Activated CD4-positive, alpha-beta T cell treated with anti-CD3 and anti-CD28 coated beads for 1 hour (primary cell): ENCODE data around the gene MYPN.
"Not testable (repeated sequence)": the region's sequence is repeated elsewhere in the genome, so short reads cannot be mapped to it uniquely, and the experiment has no call there.

Source experiments
- DNase-seq: peaks from one replicate; pipeline ENCODE4 v3.0.0-alpha.2; 2020

MYPN gene

DNA sequence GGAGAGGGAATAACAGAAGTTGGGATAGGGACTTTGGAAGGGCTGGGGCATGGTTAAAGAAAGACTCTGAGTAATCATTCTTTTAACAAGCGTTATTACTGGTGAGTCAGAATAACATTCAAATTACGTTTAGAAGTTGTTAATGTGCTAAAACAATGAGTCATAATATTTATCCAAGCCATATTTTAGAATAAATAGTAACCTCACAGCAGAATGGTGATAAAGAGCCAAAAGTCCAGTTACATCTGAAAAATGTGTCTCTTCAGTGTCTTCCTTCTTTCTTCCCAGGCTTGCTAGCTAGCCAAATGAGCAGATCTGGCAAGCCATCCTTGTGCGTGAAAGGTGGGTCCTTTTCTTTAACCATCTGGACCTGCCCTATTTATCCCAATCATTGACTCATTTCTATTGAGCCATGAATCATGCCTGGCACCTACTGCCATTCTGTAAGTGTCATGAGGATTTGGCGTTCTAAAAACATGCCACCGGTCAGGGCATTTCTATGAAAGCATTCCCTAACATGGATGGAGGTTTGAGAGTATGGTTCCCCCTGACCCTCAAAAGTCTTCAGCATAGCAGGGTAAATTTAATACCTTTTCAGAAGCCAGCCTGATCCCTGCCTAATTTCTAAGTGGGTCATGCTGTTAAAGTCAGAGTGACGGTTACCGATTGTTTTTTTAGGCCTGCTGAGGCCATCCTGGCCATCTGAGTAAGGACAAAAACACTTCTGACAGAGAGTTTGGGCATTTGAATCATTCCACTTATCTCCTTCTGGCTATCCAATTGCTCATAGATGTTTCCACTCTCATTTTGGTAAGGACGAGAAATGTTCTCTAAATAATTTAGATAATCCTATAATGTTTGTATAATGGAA lies 26.9 kb downstream of the MYPN start:
- DNase-seq = no peak

DNA sequence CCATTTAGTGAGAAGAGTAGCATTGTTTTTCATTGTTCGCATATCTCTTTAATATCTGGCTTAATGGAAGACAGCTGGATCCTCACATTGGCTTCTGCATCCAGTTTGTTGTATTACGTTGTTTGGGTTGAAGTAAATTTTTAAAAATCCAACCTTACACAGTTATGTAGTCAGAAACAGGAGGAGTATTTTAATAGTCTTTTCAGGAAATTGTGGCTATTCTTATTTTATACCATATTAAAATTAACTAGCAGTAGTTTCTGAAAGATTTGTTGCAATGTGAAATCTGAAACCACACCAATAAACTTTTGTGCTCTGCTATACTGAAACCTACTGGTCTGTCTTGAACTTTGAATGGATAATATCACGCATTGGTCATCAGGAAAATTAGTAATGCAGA lies 27.9 kb downstream of the MYPN start:
- no peak for DNase-seq

DNA sequence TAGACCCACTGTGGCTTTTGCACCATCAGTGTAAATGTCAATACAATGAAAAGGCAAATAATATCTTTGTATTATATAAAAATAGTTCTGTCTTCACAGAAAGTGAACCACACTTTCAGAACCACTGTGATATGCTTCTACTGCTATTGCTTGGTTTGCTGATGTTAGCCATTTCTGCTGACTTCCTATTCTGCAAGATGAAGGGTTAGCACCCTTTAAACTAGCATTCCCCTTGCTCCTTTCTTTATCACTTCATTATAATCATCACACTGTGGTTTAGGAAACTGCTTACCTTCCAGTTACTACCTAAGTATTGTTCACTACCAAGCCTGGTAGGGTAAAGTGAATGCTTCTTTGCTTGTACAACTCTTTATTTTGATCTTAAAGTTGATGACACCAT lies 29.2 kb downstream of the MYPN start:
- DNase-seq = no peak

DNA sequence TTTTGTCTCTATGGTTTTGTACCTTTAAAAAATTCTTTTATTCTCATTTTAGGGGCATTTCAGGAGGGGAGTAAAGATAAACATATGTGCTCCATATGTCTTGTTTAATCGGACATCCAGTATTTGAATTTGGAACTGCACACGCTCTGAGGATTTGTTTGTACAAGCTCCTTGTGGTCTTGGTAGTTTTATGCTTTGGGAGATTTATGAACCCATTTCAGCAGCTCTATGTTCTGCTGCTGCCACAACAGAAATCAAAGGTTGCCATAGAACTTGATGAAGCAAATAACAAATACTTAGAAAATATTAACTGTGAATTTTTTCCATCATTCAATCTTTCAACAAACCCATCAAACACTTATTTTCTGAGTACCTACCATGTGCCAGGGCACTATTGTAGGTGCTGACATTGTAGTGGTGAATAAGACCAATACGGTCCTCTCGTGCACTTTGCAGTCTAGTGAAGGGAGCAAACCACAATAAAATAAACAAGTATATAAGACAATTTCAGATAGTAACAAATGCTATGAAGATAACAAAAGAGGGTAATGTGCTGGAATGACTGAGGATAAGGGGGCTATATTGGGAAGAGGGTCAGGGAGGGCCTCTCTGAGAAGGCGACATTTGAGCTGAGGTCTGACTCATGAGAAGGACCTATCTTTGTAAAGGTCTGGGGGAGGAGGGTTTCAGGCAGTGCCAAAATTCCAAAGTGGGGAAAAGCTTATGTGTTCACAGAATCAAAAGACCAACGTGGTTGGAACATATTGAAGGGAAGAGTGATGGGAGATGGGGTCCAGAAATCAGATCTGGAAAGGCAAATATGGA lies 30.4 kb downstream of the MYPN start:
- no peak for DNase-seq

DNA sequence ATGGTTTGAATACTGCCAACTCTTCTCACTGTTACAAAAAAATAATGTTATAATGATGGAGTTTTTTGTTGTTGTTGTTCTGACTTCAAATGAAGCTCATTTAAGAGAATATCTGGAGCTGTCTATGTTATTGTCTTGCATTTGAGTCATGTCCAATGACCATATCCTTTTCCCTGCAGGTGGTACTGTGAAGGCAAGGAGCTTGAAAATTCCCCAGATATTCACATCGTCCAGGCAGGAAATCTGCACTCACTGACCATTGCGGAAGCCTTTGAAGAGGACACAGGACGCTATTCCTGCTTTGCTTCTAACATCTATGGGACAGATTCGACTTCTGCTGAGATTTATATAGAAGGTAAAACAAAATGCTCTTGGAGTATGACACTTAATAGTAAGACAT lies 33.5 kb downstream of the MYPN start:
- DNase-seq = no peak

DNA sequence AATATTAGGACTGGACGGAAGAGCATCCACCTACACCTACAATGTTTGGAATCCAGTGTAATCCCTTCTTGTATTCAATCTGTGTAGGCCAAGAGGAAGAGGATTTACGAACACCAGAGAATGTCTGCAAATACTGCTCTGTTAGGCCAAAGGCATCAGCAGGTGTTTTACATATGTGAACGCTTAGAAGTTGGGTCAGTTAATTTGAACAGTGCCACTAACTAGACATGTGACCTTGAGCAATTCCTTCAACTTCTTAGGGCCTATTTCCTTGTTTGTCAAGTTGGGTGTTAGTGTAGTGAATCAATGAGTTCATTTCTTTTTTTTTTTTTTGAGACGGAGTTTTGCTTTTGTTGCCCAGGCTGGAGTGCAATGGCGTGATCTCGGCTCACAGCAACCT lies 35.4 kb downstream of the MYPN start:
- DNase-seq = no peak

DNA sequence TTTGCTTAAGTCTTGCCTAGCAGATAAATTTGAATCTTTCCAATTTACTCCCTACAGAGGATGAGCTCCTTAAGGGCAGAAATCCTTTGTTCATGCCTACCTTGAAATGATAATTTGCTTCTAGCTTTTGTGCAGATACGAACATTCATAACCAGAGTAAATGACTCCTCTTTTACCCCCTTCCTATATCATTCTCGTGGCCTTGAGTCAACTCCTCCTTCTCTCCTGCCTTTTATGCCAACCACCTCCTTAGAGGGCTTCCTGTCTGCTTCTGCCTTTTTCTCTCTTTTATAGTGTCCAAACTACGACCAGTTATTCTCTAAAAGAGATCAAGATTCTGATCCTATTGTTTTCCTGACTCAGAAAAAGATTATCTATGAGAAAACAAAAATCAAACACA lies 36.4 kb downstream of the MYPN start:
- no peak for DNase-seq

DNA sequence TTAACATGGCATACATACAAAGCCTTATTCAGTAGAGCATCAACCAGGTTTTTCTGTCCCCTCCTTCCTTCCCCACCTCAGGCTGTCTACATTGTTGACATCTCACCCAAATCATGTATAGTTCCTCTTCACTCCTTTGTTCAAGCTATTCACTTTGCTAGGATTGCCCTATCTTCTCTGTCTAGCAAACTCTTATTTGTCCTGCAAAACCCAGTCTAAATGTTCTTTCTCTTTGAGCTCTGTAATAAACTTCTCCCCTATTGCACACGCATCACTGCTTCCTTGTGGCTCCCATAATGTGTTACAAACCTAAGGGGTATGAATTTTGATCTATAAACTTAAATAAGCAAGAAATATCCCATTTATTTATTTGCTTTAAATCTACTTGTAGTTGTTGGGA lies 36.8 kb downstream of the MYPN start:
- DNase-seq = no peak

DNA sequence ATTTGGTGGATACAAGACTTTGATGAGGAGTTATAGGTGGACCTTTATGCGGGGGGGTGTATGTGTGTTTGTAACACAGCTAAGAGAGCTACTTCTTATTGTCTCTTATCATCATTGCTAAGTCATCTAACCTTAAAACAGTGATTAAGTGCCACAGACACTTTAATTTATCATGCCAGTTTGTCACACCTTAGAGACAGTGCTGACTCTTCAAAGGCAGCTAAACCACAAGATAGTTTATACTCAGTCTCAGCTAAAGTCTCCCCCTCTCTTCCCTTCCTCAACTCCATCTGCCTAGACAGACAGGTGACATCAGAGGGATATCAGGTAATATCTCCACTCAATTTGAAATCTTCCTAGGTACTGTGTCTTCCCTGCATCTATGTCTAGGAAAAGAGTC lies 42.2 kb downstream of the MYPN start:
- DNase-seq = no peak

DNA sequence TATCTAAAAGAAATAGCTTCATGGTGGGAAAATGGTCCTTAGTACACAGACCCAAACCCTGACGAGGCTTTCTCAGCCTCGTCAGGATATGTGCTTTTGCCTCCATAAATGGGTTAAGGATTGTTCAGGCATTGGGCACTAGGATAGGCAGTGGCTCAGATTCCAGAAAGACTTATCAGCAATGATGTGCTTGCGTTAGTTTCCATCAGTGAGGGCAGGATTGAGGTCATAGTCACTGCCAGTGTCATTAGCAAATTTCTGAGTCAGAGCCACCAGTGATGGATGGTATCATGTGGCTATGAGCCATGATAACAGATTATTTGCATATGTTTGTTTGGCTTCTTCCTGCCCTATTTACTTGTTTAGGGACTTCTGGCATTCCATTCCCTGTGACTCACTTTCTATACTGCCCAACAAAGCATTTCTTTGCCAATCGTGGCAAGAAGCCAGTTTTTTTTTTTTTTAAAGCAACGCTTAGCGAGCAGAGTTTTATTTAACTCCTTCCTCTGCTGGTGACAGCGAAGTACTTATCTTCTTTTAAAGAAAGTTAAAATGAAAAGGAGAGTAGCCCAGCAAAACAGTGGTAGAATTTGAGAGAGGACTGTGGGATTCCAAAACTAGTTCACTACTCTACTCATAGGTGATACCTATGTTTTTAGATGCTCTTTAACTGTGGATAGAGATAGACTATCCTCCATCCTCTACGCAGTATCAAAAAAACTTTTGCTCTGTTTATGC lies 44.4 kb downstream of the MYPN start:
- DNase-seq = no peak

DNA sequence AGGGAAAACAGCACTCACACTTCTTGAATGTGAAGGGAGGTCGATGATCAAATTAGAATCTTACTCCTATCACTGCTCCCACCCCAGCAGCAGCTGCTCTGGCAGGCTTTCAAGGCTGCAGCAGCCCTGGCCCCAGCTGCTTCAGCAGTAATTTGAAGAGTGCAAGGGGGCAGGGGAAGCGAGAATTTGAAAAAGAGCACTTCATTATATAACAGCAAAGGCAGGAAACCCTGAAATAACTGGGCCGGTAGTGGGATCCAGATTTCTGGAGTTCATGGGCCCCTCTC lies 44.9 kb downstream of the MYPN start:
- no peak for DNase-seq

DNA sequence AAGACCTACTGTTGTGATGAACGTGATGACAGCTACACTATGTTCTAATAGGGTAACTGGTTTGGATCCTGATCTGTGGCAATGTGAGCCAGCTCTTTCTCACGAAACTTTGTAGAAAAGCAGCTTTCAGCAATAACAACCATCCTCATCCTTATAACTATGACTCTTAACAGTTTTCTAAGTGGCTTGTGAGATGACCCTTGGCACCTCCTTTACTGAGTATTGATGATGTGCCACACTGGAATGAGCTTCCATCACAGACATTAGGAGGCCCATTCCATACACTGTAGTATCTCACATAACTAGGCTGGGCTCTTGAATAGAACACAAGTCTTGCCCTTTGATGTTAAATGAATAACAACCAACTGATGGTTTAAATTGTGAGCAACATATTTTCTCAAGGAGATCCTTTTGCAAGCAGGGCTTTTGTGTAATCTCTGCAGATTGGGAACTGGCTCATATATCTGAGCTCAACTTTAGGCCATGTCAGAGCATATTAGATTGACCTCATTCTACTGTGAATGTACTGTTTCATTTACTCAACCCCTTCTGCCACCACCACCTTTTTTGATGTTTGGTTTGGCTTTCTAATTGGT lies 46.4 kb downstream of the MYPN start:
- DNase-seq = no peak

DNA sequence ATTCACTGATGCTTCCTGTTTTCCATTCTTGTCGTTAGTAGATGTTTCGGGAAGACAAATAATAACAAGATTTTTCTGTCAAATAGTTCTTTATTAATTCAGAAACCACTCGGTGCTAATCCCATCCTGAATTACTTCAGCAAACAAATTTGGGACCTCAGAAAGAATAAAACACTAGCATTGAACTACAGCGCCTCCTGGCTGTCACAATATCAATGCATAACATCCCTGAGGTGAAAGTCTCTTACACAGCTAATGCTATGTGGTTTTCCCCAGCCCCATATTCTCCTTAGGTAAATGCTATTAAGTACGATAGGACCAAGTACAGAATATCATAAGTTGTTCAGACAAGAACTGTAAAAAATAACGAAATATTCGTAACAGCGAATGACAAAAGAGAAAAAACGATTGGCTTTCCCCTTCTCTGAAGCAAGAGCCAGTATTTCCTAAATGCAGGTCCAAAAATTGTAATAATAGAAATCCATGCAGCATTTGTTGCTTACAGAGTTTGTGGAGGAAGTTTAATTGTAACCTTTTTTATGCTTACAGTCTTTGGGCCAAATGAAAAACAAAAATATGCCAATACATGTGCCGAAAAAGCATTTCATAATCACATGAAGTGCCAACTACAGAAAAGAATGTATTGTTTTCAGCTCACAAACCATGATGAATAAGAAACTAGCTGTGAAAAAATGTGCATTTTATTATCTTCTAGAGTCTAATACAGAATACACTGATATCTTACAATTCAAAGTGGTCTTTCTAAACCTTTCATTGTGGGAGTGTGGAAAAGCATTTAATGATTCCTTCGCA lies 47.3 kb downstream of the MYPN start:
- DNase-seq = peak; percentile 20

DNA sequence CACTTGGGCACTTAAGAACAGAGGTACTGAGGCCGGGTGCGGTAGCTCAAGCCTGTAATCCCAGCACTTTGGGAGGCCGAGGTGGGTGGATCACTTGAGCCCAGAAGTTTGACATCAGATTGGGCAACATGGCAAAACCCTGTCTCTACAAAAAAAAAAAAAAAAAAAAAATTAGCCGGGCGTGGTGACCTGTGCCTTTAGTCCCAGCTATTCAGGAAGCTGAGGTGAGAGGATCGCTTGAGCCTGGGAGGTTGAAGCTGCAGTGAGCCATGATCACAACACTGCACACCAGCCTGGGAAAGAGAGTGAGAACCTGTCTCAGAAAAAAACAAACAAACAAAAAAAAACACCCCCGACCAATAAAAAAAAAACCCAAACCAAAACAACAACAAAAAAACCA lies 48.2 kb downstream of the MYPN start:
- not testable (repeated sequence) for DNase-seq

DNA sequence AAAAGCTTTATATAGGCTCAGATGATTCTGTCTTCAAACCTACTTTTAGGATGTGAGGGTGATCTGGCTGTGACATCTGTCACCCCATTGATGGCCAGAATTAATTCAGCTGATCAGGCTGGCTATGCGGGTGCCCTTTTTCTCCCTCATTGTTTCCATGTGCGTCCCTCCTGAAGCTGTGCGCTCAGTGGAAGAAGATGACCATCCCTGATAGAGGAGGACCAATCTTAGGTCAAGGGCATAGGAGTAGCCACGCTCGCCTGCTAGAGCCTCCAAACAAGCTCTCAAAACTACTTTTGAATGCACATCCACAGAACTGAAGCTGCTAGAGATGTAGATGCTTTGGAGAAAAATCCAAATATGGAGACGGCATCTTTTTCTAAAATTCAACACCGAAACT lies 48.7 kb downstream of the MYPN start:
- no peak for DNase-seq

DNA sequence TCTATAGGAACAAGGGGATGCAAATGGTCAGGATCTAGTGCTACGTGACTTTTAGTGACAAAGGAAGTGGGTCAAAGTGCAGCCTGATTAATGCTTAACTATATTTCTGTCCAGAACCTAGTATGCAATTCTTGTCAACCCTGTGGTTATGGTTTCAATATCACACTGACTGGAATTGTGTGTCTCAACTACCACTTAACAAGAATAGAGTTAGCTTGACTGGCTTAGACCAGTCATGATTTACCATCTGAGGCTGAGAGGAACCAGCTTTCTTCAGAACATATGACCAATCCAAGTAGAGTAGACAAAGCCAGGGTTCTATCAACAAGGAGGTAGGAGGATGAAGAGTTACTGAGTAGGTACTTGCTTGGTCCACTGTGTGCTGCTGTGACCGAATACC lies 54.4 kb downstream of the MYPN start:
- DNase-seq = no peak

DNA sequence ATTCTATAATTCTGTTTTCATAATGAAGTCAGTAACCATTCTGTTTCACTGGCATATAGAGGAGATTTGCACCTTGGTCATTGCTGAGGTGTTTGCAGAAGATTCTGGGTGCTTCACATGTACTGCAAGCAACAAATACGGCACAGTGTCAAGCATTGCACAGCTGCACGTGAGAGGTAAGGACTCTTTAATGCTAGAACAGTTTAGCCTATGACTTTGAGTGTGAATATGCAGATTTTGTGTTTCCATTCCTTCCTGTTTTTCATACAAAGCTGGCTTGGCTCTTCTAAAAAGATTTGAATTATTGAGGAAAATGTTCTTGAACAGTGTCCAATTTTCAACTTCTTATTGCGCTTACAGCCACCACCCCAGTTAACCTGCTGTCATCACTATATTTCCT lies 56.4 kb downstream of the MYPN start:
- no peak for DNase-seq

DNA sequence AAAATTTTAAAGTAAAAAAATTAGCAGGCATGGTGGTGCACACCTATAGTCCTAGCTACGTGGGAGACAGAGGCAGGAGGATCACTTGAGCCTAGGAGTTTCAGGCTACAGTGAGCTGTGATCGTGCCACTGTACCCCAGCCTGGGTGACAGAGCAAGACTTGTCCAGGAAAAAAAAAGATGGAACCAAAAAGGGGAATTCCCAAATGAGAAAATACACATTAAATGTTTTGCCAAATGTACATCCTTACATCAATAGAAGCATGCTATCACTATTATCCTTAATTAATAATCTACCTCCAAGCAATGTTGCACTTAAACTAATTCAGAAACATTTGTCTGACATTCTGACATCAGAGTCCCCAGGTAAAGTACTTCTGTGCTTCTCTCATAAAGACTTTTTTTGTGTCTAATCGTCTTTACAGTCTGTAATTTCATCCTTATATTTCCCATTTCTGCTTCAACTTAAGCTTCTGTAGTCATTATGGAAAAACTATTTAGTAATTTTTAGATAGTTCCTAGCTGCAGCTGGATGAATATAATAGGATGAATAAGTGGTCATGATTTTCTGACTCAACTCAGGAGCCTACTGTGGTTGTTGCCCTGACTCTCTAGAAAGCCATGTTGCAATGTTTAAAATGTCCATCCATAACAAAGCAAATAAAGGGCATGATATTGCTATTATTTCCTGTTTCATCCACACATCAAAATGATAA lies 57.7 kb downstream of the MYPN start:
- DNase-seq = no peak

DNA sequence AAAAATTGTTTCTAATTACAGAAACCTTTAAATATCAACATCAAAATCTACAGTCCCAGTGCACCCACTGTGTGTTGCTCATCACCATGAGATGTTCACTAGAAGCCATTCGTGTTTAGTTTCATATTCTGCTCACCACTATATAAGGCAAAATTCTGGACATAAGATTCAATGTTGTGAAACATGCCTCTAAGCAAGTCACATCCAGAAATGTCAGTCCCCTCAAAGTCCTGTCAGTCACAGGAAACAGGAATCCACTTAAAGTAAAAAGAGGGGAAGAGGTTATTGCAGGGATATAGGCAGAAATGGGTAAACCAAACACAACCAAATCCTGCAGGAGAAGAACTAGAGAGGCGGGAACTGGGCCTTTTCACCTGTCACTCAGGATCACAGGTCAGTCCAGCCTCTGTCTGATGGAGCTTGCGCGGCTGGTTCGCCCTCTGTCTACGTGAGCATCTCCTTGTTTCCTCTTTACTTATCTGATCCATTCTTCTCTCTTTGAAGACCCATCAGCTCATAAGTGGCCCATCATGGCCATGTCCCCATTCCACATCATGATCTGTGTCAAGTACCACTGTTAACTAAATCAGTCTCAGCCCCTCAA lies 58.4 kb downstream of the MYPN start:
- no peak for DNase-seq

DNA sequence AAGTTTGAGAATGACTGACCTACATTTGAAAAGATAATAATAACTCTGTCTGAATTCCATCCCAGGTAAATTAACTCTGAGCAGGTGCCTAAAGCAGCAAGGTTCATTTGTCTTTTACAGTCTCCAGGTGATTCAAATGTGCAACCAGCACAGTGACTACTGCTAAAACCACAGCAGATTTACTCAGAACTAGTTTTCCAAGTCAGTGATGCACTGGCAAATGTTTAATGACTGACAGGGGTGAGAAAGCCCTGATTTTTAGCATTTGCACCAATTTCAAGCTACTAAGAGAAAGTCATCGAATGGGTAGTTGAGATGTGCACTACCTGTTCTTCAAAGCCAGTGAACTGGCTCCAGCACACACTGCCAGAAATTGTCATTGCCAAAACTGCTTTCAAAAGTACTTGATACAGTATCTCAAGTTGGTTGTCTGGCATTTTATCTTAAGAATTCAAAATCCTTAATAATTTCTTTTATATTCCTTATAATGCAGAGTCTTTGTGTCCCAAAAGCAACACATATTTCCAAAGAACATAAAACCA lies 62.3 kb downstream of the MYPN start:
- no peak for DNase-seq

DNA sequence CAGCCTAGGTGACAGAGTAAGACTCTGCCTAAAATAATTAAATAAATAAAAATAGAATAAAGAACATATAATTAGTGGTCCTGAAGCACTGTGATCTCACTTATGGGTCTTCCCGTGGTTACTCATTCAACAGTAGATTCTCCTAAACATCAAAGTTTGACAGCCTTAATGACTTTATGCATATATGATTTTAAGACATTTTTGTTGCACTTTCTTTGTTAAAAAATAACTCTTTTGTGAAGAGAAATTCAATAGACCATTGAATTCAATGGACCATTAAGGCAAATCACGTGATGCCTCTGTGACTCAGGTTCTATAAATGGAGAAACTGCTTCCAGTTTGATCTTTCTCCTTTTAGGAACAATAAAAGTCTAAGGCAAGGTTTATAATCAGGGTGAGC lies 63.0 kb downstream of the MYPN start:
- DNase-seq = no peak
